ENCODE measurements around the gene DGKG. TPM values are rescaled to one million over a fixed set of nuclear protein-coding genes. Genes with fewer than 3 reads are reported as not detected.

DGKG gene
- total RNA-seq, 3 donors from 2014 or later: 0.80 to 6.7 (median 0.96) TPM

GRCh38 chr3:186234152-186234551 is 127.9 kb downstream of the DGKG start:
- intact Hi-C loops (cut with DNase I, micrococcal nuclease): no loop called here
- H3K9me3 ChIP-seq: no peaks in the 10 kb centered on the region
- ATAC-seq (no peak), DNase-seq (no peak)
- TF ChIP-seq, protein P1, sequence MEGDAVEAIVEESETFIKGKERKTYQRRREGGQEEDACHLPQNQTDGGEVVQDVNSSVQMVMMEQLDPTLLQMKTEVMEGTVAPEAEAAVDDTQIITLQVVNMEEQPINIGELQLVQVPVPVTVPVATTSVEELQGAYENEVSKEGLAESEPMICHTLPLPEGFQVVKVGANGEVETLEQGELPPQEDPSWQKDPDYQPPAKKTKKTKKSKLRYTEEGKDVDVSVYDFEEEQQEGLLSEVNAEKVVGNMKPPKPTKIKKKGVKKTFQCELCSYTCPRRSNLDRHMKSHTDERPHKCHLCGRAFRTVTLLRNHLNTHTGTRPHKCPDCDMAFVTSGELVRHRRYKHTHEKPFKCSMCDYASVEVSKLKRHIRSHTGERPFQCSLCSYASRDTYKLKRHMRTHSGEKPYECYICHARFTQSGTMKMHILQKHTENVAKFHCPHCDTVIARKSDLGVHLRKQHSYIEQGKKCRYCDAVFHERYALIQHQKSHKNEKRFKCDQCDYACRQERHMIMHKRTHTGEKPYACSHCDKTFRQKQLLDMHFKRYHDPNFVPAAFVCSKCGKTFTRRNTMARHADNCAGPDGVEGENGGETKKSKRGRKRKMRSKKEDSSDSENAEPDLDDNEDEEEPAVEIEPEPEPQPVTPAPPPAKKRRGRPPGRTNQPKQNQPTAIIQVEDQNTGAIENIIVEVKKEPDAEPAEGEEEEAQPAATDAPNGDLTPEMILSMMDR (IDR thresholded peaks at IDR 0.05): no peak
- no peaks in the 10 kb centered on the region for H3K4me1 ChIP-seq (ENCODE audit: low read depth)
- no peak overlapping the region for H3K4me3 ChIP-seq
- no peaks in the 10 kb centered on the region for H3K36me3 ChIP-seq (ENCODE audit: low read depth)

- Histone ChIP-seq H3K4me3 (no peak overlapping the region), H3K36me3 (ENCODE audit: low read depth) (no peaks in the 10 kb centered on the region), H3K9me3 (no peaks in the 10 kb centered on the region), H3K4me1 (ENCODE audit: low read depth) (no peaks in the 10 kb centered on the region)
- ATAC-seq (no peak), DNase-seq (no peak)
- intact Hi-C loops (cut with DNase I, micrococcal nuclease): no loop called here
- TF ChIP-seq, protein P1 (IDR thresholded peaks at IDR 0.05): no peak
These were observed 135.6 kb downstream of the DGKG start for GRCh38 chr3:186226482-186226881.

DNA sequence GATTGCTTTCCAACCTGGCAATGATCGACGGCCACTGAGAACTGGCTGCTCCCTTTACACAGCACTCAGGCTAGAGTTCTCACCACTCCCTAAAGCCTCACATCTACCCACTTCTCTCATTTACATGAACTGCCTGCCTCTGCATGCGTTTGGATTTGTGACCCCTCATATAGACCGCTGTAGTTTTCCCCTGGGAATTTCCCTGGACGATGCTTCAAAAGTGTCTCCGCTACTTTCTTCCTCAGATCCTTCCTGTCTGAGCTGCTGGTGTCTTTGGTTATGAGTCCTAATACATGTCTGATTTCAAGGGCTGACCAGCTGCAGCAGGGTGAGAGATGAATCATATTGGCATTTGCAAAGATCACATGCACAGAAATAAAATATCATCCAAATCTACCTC is 136.4 kb downstream of the DGKG start:
- ATAC-seq (no peak), DNase-seq (no peak)
- intact Hi-C loops (cut with DNase I, micrococcal nuclease): no loop called here
- no peaks in the 10 kb centered on the region for H3K36me3 ChIP-seq (ENCODE audit: low read depth)
- no peak overlapping the region for H3K4me3 ChIP-seq
- no peaks in the 10 kb centered on the region for H3K4me1 ChIP-seq (ENCODE audit: low read depth)
- TF ChIP-seq, protein P1 (IDR thresholded peaks at IDR 0.05): no peak
- no peaks in the 10 kb centered on the region for H3K9me3 ChIP-seq

- Histone ChIP-seq H3K4me3 (no peak overlapping the region), H3K9me3 (no peaks in the 10 kb centered on the region), H3K4me1 (ENCODE audit: low read depth) (no peaks in the 10 kb centered on the region), H3K36me3 (ENCODE audit: low read depth) (no peaks in the 10 kb centered on the region)
- DNase-seq (no peak), ATAC-seq (no peak)
- intact Hi-C loops (cut with DNase I, micrococcal nuclease): no loop called here
- TF ChIP-seq, protein P1 (IDR thresholded peaks at IDR 0.05): no peak
These were observed 137.9 kb downstream of the DGKG start for GRCh38 chr3:186224041-186224610.

- intact Hi-C loops (cut with DNase I, micrococcal nuclease): no loop called here
- no peak overlapping the region for H3K4me3 ChIP-seq
- ATAC-seq (no peak), DNase-seq (no peak)
- TF ChIP-seq, protein P1 (IDR thresholded peaks at IDR 0.05): no peak
- no peaks in the 10 kb centered on the region for H3K9me3 ChIP-seq
- H3K4me1 ChIP-seq (ENCODE audit: low read depth): no peaks in the 10 kb centered on the region
- H3K36me3 ChIP-seq (ENCODE audit: low read depth): no peaks in the 10 kb centered on the region
These were observed 138.6 kb downstream of the DGKG start for GRCh38 chr3:186223476-186223875.
